Dermis blood vessel endothelial cell (primary cell): ENCODE data around the gene EMP2. TPM values are rescaled to one million over a fixed set of nuclear protein-coding genes. Genes with fewer than 3 reads are reported as not detected.
"Not testable (repeated sequence)": the region's sequence is repeated elsewhere in the genome, so short reads cannot be mapped to it uniquely, and the experiment has no call there.

Experiments
- DNase-seq: peaks from one replicate; pipeline ENCODE4 v3.0.0; 2010
- total RNA-seq: library from RNA; depleted of rRNA; stranded (reverse); fragments of >200 nt; gene quantifications from 2 replicates; pipeline ENCODE4 v1.2.3, GENCODE V29; 2014

The EMP2 gene
- total RNA-seq, 1 donor from 2014 or later, result 43.7 TPM

DNA sequence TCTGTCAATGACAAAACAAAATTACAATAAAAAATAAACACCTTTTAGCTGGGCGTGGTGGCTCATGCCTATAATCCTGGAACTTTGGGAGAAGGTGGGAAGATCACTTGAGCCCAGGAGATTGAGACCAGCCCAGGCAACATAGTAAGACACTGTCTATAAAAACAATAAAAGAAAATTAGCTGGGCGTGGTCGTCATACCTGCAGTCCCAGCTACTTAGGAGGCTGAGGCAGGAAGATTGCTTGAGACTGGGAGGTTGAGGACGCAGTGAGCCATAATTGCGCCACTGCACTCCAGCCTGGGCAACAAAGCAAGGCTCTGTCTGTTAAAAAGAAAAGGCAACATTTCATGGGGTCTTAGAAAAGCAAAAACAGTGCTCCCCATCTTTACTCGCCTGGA is 32.7 kb downstream of the EMP2 start:
- no peak for DNase-seq

DNA sequence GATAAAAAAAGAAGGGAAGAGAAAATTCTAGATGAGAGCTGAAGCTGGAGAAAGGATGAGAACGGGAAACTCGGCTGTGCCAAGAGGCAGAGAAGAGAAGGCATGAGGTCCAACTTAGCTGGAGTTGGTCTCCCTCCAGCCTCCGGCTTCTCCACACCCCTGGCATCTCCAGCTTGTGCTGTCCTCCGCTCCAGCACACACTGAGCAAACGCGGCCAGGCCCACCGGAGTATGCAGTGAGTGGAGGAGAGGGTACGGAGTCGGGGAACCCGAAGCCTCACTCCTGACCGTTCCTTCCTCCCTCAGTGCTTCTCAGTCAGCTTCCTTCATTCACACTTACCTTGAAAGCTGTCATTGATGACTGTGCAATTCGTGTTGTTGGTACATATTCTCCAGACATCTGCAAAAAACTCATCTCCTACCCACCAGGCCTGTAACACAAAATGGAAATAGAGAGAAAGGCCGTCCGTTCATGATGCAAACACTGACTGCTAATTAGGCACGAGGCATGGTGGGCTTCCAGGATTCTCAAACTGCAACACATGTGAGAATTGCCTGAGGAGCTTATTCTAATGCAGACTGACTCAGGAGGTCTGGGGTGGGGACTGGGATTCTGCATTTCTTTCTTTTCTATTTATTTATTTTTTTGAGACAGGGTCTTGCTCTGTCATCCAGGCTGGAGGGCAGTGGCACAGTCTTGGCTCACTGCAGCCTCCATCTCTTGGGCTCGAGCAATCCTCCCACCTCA is 37.0 kb downstream of the EMP2 start:
- DNase-seq, result no peak

DNA sequence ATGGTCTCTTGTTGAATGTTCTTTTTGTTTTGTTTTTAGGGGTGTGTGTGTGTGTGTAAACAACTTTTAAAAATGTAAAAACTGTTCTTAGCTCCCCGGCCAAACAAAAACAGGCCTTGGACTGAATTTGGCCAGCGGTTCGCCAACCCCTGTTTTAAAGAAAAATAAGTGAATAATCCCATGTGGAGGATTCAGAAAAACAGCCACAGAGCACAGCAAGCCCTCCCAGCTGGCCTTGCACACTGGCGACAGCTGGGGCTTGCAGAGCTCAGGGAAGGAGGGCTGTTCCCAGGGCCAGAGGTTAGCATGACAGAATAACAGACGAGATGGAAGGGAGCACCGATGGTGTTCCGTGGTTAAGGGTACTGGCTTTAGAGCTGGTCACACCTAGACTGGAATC is 39.0 kb downstream of the EMP2 start:
- DNase-seq, result no peak

DNA sequence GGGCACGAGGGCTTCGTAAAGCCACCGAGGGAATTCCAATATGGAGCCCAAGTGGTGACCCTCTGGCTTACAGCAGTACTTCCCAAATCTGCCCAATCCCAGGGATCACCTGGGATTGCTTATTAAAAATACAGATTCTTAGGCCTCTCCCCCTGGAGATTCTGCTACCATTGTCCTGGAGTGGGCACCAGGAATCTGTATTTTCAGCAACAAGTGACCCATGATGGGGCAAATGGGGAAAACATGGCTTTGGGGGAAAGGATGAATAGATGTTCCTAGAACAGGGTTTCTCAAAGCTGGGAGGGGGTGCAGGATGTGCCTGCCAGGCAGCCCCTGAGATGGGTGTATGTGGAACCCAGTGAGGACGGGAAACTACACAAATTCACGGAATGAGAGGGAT is 40.6 kb downstream of the EMP2 start:
- no peak for DNase-seq

DNA sequence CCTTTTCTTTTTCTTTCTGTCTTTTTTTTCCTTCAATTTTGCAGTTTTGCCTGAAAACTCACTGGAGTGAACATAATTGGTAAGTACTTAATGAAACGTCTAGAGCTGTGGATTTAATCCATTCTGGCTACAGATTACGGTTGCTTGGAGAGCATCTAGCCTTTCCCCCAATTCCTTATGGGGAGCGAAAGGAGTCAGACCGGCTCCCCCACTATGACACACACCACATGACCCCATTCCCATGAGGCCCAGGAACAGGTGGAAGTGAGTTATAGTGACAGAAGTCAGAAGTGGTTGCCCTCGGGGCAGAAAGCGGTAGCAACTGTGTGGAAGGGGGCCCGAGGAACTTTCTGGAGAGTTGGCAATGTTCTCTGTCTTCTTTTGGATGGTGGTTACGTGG is 41.2 kb downstream of the EMP2 start:
- DNase-seq, result no peak

DNA sequence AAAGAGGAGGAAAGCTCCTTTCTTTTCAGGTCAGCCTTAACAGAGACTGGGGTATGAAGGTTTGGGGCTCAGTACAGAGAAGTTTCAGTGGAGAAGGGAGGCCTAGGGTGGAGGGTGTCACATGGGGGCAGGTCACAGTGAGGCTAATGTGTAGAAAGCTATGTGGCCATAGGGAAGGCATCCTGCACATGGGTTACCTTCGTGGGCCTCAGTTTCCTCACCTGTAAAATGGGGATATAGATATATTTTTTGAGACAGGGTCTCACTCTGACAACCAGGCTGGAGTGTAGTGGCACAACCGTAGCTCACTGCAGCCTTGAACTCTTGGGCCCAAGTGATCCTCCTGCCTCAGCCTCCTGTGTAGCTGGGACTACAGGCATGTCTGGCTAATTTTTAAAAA is 41.8 kb downstream of the EMP2 start:
- DNase-seq, result no peak

DNA sequence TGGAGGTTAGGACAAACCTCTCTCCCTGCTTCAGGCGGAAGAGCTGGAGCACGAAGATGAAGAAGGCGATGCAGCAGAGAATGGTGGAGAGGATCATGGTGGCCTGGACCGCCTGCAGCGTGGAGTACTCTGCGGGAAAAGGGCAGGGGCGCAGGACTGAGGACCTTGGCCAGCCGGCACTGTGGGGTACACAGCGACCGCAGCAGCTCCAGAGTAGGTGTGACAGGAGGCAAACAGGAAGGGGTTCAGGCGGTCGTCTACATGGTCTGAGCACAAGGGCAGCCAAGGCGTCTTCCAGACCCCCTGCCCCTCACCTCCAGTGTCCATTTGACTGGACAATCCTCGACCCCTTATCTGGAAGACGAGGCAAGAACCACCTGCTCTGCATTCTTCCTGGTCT is 42.5 kb downstream of the EMP2 start:
- no peak for DNase-seq

DNA sequence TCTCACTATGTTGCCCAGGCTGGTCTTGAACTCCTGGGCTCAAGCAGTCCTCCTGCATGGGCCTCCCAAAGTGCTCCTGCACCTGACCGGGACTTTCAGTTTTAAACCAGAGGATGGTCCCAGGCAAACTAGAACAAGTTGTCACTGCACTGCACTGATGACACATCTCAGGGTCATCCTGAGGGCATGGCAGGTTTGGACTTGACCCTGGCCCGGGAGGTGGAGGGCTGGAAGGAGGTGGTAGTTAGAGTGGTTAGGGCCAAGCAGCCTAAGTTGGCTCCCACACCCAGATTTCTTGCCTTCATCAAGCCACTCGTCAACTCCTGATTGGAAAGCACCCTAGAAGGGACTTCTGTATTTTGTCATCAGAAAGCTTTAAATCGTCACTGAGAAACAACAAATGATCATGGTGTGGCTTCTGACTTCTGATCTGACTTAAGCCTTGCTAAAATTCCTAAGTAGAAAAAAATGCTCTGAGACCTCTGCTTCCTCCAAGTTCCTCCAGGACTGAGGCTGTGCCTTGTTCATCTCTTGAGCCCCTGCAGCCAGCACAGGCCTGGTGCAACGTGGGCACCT is 43.5 kb downstream of the EMP2 start:
- DNase-seq, result no peak

DNA sequence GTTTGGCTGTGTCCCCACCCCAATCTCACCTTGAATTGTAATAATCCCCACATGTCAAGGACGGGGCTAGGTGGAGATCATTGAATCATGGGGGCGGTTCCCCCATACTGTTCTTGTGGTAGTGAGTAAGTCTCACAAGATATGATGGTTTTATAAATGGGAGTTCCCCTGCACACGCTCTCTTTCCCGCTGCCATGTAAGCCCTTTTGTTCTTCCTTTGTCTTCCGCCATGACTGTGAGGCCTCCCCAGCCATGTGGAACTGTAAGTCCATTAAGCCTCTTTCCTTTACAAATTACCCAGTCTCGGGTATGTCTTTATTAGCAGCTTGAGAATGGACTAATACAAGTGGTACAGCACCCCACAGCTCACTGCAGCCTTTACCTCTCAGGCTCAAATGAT is 44.1 kb downstream of the EMP2 start:
- not testable (repeated sequence) for DNase-seq

DNA sequence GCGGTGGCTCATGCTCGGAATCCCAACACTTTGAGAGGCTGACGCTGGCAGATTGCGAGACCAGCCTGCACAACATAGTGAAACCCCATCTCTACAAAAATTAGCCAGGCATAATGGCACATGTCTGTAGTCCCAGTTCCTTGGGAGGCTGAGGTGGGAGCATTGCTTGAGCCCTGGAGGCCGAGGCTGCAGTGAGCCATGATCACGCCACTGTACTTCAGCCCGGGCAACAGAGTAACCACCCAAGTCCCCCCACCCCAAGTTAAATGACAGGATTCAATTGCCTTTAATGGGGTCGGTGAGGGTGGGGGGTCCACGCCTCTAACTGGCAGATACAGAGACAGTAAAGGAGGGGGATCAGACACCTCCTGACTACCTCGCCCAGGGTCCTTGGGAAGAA is 44.9 kb downstream of the EMP2 start:
- no peak for DNase-seq

DNA sequence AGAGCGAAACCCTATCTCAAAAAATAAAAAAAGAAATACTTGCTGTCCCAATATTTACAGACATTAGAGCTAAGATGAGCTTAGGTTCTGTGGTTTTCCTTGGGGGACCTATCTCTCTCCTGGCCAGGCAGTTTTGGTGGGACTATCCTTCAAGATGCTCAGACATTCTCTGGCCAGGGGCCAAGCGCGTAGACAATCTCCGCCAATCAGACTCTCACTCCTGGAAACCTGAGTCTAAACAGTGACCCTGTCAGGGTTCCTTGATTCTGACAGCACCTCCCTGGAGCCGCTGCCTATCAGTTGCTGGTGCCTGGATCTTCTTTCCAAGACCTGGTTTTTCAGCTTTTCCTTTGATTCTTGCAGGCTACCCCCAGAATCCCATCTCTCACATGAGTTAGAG is 45.6 kb downstream of the EMP2 start:
- DNase-seq, result no peak

DNA sequence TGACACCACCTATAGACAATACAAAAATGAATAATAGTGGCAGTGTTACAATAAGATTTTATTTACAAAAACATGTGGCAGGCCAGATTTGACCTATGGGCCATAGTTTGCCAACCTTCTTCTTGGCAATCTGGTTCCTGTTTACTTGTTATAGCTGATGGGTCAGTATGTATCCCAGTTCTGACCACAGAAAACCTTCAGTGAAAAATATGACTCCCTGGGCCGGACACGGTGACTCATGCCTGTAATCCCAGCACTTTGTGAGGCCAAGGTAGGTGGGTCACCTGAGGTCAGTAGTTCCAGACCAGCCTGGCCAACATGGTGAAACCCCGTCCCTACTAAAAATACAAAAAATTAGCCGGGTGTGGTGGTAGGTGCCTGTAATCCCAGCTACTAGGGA is 46.8 kb downstream of the EMP2 start:
- peak; percentile 55 for DNase-seq

DNA sequence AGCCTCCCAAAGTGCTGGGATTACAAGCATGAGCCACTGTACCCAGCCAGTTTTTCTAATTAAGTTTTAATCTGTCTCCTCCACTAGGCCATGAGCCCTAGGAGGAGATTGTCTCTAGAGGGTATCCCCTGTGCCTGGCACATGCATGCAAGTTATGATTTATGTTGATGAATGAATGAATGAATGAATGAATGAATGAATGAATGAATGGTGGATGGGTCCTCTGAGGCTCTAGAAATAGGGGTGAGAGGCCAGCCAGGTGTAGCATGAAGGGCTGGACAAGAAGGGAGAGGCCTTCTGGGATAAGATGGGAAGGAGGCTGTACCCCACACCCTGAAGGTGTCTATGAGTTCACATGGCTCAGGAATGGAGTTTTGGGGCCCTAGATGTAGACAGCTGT is 48.8 kb downstream of the EMP2 start:
- DNase-seq, result no peak

DNA sequence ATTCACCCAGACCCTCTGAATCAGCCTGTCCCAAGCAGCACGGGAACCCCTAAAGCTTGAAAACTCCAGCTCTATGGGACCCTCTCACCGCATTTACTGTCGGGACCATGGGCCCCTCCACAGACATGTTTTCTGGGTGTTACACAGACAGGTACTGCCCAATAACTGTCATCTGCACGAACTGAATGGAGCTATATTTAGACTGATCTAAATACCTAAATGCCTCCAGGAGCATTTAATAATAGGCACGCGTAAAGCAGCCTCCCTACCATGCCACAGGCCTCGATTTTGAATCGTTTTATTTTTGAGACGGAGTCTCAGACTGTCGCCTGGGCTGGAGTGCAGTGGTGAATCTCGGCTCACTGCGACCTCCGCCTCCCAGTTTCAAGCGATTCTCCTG is 49.7 kb downstream of the EMP2 start:
- no peak for DNase-seq

DNA sequence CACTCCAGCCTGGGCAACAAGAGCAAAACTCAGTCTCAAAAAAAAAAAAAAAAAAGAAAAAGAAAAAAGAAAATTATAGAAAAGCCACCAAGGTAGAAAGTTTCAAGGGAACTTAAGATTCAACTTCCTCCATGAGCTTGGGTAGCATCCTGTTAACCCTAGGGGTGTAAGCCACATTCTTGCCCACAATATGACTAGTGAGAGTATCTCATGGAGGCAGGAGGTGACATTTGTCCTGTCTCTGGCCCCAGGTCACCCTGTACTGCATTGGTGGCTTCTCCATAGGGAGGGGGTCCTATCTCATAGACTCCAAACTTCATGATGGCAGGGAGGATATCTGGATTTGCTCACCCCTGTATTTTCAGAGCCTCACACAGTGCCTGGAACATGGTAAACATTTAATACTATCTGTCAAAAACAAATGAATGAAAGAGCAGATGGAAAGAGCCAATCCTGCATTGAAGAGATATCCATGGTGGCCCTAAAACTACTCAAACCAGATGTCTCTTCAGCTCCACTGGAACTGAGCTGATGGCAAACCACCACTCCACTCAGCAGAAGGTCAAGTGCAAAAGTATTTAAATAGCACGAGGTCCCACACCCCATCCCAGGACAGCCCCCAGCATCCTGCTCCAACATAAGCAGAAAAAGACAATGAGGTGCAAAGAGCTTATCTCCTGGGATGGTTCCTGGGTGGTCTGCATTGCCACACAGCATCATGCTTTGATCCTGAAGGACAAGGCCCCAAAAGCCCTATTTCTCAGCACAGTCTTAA is 50.3 kb downstream of the EMP2 start:
- no peak for DNase-seq

DNA sequence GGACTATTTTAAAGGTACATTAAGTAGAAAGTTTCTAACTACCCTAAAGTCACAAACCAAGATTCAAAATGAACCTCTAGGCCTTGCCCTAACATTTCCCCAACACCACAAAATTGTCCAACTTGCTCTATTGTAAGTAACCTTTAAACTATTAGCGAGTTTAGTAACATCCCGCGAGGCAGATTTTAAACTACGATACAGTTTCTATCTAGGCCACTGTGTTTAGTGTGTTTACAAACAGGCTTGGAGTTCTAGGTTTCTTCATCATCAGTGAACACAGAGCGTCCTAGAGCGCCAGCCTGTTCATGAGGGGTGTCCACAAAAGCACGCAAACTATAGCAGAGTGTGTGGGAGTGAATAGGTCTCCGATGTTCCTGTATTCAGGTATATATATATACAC is 51.8 kb downstream of the EMP2 start:
- no peak for DNase-seq

DNA sequence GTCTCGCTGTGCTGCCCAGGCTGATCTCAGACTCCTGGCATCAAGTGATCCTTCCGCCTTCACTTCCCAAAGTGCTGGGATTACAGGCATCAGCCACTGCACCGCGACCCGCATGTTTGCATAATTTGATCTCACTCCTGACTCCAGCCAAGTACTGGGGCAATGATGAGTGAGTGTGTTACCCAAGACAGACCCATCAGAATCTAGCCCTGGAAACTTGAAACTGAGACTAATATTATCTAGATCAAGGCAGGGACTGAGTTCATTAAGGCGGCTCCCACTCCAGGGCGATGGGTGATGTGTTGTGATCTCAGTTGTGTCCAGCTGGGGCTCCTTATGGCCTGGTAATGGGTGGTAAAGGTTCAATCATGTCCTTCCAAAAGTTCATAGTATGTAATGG is 53.4 kb downstream of the EMP2 start:
- DNase-seq, result no peak

DNA sequence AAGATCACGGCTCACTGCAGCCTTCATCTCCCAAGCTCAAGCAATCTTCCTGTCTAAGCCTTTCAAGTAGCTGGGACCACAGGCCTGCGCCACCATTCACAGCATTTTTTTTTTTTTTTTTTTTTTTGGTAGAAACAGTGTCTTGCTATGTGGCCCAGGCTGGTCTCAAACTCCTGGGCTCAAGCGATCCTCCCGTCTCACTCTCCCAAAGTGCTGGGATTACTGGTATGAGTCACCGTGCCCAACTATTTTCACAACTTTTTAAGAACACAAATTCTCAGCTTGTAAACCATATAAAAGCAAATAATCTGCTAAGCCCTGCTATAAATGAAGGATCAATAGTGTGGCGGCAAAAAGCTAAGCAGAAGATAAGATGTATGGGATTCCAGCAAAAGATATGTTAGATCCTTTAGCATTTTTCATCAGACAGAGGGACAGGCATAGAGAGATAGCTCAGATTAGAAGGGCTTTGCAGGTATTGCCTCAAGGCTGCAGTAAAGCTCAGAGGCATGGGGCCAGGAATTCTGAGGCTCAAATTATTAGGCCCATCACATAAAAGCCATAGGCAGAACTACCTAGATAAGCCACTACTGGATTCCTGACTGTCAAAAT is 55.1 kb downstream of the EMP2 start:
- DNase-seq, result no peak

DNA sequence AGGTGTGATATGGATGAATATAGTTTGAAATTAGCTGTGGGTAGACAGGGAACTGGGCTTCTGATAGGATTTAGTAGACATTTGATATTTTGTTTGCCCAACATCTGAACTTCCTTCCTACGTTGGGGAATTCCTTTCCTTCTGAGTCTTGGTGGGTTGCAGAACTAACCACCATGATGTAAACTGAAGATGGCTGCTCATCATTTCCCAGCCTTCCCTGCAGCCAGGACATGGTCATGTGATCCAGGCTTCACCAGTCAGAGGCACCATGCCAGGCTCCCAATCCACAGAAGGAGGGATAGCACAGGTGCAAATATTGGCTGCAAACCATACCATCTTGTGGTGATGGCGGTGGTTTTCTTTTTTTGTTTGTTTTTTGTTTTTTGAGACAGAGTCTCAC is 57.4 kb downstream of the EMP2 start:
- no peak for DNase-seq

DNA sequence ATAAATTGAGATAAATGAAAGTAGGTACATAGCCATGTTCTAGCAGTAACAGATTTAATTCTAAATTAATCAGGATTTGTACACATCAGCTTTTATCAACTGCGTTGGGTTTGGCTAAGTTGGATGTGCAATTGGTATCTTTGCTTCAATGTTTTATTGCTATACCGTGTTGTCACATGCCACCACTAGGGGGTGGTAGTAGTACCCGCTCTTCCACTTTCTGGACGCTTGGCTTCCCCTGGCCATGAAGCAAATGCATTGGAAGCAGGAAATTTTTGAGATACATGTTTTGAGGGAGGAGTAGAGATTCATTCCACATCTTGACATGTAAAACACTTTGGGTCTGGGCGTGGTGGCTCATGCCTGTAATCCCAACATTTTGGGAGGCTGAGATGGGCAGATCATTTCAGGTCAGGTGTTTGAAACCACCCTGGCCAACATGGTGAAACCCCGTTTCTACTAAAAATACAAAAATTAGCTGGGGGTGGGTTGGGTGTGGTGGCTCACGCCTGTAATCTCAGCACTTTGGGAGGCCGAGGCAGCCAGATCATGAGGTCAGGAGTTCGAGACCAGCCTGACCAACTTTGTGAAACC is 58.6 kb downstream of the EMP2 start:
- DNase-seq, result peak; percentile 82

DNA sequence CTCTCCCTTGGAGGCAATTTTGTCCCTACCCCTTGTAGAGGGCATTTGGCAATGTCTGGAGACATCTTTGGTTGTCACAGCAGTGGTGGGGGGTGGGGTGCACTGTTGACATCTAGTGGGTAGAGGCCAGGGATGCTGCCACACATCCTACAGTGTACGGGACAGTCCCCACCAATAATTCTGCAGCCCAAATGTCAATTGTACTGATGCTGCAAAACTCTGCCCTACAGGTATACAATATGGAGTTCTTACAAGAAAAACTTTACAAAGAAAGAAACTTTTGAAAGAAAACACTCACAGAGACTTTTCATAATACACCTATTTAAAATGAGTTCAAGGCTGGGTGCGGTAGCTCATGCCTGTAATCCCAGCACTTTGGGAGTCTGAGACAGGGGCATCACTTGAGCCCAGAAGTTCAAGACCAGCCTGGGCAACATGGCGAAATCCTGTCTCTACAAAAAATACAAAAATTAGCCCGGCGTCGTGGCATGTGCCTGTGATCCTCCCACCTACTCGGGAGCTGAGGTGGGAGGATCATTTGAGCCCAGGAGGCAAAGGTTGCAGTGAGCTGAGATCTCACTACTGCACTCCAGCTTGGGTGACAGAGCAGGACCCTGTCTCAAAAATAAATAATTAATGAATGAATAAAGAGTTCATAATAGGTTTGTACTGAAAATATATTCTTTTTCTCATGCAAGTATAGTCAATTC is 59.4 kb downstream of the EMP2 start:
- no peak for DNase-seq
